ENCODE data around the gene EDEM2.
"Not testable (repeated sequence)": the region's sequence is repeated elsewhere in the genome, so short reads cannot be mapped to it uniquely, and the experiment has no call there.

The EDEM2 gene

GRCh38 chr20:35125753-35126152 is 21.4 kb downstream of the EDEM2 start:
- DNase-seq (ENCODE audit: low read depth in 3 of 3), result no peak

- no peak for DNase-seq (ENCODE audit: low read depth in 3 of 3)
Observed at GRCh38 chr20:35122756-35123405, 24.3 kb downstream of the EDEM2 start.

GRCh38 chr20:35121186-35121585 is 25.9 kb downstream of the EDEM2 start:
- DNase-seq (ENCODE audit: low read depth in 3 of 3), result no peak

GRCh38 chr20:35120012-35120701 is 27.0 kb downstream of the EDEM2 start:
- no peak for DNase-seq (ENCODE audit: low read depth in 3 of 3)

GRCh38 chr20:35117629-35118028 is 29.5 kb downstream of the EDEM2 start:
- no peak for DNase-seq (ENCODE audit: low read depth in 3 of 3)

- DNase-seq (ENCODE audit: low read depth in 3 of 3), result no peak
Observed at GRCh38 chr20:35117196-35117595, 29.9 kb downstream of the EDEM2 start.

- DNase-seq (ENCODE audit: low read depth in 3 of 3), result no peak
Observed at GRCh38 chr20:35116258-35116657, 30.9 kb downstream of the EDEM2 start.

GRCh38 chr20:35115606-35116005 is 31.5 kb downstream of the EDEM2 start:
- DNase-seq (ENCODE audit: low read depth in 3 of 3), result no peak

GRCh38 chr20:35112276-35112675 is 34.9 kb downstream of the EDEM2 start:
- DNase-seq (ENCODE audit: low read depth in 3 of 3), result not testable (repeated sequence)

GRCh38 chr20:35111141-35111888 is 35.8 kb downstream of the EDEM2 start:
- DNase-seq (ENCODE audit: low read depth in 3 of 3), result no peak

- DNase-seq (ENCODE audit: low read depth in 3 of 3), result no peak
Observed at GRCh38 chr20:35108921-35109320, 38.2 kb downstream of the EDEM2 start.

GRCh38 chr20:35106827-35107380 is 40.2 kb downstream of the EDEM2 start:
- no peak for DNase-seq (ENCODE audit: low read depth in 3 of 3)

GRCh38 chr20:35104685-35105295 is 42.3 kb downstream of the EDEM2 start:
- no peak for DNase-seq (ENCODE audit: low read depth in 3 of 3)

- DNase-seq (ENCODE audit: low read depth in 3 of 3), result no peak
Observed at GRCh38 chr20:35101620-35102019, 45.5 kb downstream of the EDEM2 start.

GRCh38 chr20:35093267-35093884 is 53.8 kb downstream of the EDEM2 start:
- DNase-seq (ENCODE audit: low read depth in 3 of 3), result peak in 1 of 3 donors; percentile 8

- DNase-seq (ENCODE audit: low read depth in 3 of 3), result peak; percentile 78 to 84 (median 82)
Observed at GRCh38 chr20:35092524-35093266, 54.4 kb downstream of the EDEM2 start, which contains the start of gene TRPC4AP. TSS of gene TRPC4AP (minus strand) at chr20:35092807. CDS start at chr20:35092781, 26 bp downstream.

GRCh38 chr20:35091816-35092523 is 55.2 kb downstream of the EDEM2 start:
- no peak for DNase-seq (ENCODE audit: low read depth in 3 of 3)

GRCh38 chr20:35088231-35089145 is 58.6 kb downstream of the EDEM2 start:
- DNase-seq (ENCODE audit: low read depth in 3 of 3), result no peak

GRCh38 chr20:35087791-35088190 is 59.3 kb downstream of the EDEM2 start:
- DNase-seq (ENCODE audit: low read depth in 3 of 3), result no peak
